Skeletal muscle cell (primary cell): ENCODE measurements around the gene PNKP.
A peak's percentile ranks its signal among the peaks of the same experiment; 100 is the strongest.

Experiments used
- DNase-seq: peaks from one replicate; pipeline ENCODE4 v3.0.0-alpha.2; 2010; ENCODE audit warnings: low read depth
- H3K4me3 ChIP-seq: 2 replicates; pipeline ENCODE4 v1.5.1; 2011; ENCODE audit warnings: low read depth, mild to moderate bottlenecking, control low read depth, low read length, moderate library complexity

The PNKP gene

DNA sequence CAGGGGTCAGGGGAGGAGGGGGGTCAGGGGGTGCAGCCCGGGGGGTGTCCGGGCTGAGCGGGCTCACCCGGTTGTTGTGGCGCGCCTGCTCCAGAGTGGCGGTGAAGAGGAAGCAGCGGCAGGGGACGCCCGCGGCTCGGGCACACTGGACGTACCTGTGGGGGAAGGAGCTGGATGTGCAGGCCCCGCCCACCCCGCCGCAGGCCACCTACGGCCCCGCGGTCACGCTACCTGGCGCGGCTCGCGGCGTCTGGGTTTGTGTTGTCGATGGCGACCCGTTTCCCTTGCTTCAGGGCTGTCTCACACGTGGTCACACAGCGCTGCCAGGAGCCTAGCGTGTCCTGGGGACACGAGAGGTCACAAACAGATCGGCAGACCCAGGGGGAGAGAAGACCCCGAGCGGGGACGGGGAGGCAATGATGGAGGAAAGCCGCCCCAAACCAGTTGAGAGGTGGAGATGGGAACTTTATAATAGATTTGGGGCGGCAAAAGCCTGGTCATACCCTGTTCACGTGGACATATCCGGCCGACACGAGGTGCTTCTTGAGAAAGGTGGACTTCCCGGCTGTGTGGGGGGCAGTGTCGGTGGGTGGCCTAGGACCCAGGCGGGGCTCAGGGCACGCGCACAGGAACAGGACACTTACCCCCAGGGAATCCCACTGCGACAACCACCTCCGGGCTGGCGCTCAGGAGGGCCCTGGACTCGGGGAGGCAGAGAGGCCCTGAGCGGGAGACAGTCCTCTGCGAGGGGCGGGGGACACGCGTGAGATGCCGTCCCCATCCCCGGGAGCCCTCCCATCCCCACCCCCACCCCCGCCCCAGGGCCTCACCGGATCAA lies 5.6 kb downstream of the PNKP start:
- no peak overlapping the region for H3K4me3 ChIP-seq
- no peak for DNase-seq

DNA sequence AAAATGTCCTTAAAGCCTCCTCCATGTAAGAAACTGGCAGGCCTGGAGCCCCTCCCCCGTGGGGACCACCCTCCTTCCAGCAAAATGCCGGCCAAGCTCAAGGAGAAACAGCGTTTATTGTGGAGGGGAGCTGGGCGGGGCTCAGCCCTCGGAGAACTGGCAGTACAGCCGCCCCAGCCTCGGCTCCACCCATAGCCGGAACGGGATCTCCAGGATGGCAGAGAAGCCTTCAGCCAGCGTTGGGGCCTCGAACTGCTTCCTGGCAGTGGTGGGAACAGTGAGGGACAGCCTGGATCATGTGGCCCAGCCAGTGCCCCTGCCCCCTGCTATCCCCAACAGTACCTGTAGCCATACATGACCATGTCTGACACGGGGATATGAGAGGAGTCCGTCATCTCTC lies 6.3 kb downstream of the PNKP start:
- DNase-seq, result no peak
- H3K4me3 ChIP-seq, result no peak overlapping the region

DNA sequence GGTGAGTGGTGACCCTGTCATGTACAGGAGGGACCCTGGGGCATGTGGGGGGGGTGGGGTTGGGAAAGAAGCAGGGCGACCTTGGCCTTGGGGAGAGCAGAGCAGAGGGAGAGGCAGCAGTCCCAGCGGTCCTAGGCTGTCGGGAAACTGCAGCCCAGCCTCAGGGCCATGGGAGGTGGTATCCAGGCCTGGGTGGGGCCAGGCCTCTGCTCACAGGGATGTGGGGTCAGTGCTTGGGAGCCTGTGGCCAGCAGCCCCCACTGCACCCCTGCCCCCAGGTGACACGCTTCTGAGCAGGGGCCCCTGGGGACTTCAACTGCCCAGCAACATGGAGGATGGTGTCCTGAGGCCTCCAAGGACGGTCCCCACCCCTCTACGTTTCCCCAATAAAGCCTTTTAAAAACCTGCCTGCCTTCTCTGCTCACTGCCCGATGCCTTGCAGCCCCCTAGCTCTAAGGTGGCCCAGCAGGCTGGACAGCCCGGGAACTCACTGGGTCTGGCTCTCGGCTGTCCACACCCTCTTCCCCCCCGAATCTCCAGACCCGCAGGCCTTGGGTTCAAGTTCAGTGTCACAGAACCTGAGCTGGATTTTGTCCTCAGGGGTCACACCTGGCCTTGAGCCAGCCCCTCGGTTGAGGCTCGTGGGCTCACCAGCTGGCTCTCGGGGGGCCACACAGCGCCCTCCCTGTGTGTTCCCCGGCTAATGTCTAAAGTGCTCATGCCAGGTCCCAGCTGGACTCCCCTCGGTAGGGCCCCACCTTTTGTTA lies 6.9 kb downstream of the PNKP start:
- H3K4me3 ChIP-seq, result no peak overlapping the region
- DNase-seq, result no peak

- no peak overlapping the region for H3K4me3 ChIP-seq
- no peak for DNase-seq
Measured at GRCh38 chr19:49859682-49860335, 7.6 kb downstream of the PNKP start.

DNA sequence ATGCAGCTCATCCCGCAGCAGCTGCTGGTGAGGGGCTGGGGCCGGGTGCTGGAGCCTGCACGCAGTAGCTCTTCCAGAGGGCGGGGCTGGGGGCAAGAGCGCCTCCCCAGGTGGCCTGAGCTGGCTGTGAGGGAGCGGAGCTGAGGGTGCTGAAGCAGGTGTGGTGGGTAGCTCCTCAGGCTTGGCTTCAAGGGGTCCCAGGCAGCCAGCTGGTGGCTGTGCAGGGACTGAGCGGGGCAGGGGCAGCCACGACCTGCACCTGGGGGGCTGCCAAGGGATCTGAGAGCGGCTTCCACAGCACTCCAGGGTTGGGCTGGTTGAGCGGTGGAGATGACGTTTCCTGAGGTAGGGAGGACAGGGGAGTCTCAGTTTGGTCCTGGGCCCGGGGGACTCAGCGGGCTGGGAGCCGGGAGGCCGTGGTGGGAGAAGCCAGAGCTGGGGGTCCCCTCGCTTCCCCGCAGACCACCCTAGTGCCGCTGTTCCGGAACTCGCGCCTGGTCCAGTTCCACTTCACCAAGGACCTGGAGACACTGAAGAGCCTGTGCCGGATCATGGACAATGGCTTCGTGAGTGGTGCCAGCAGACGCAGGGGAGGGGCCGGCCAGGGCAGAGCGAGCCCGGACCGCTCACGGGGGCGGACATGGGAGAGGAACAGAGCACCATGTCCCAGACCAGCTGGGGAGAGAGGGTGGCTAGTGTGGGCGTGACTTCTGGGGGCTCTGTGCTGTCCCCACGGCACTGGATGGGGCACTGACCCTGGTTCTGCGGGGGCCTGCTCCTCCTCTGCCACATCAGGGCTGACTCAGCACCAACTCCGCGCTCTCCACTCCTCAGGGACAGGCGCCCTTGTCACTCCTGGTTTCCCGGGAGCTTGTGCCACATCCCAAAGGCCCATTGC lies 9.0 kb downstream of the PNKP start:
- no peak for DNase-seq
- H3K4me3 ChIP-seq, result no peak overlapping the region

DNA sequence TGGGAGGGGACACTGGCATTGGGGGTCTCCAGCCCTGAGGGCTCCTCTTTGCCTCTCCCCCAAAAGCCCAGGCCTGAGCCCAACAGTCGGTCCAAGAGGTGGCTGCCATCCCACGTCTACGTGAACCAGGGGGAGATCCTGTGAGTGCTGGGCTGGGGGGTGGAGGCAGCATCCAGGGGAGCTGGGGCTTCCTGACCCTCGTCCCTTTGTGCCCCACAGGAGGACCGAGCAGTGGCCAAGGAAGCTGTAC lies 9.6 kb downstream of the PNKP start:
- no peak overlapping the region for H3K4me3 ChIP-seq
- DNase-seq, result no peak

DNA sequence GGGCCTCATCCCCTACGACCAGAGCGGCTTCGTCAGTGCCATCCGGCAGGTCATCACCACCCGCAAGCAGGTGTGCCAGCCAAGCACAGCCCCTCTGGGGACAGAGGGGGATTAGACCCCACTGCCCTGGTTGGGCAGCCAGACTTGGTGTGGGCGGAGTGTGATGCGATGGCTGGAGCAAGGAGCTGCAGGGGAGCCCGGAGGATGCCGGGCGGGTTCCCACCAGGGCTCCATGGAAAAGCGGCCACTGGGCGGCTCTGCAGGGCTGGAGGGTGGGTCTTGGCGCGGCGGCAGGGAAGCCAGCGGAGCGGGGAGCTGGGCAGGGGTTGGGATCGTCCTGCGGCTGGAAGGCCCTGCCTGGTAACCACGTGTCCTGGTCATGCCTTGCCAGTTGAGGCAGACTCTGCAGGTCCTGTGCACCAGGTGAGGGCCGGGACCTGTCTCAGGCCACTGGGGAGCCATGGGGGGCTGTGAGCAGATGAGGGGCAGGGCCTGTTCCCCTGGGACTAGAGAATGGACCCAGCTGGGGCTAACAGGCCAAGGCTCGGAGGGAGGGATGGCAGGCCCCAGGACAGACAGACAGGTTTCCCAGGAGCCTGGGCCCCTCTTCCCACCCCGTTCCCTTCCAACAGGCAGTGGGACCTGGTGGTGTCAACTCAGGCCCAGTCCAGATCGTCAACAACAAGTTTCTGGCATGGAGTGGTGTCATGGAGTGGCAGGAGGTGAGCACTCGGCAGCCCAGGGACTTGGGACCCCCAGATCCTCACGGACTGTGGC lies 10.1 kb downstream of the PNKP start:
- no peak overlapping the region for H3K4me3 ChIP-seq
- no peak for DNase-seq

- no peak overlapping the region for H3K4me3 ChIP-seq
- no peak for DNase-seq
Measured at GRCh38 chr19:49856574-49857021, 10.8 kb downstream of the PNKP start.

GRCh38 chr19:49855676-49856573 lies 11.5 kb downstream of the PNKP start:
- no peak for DNase-seq
- no peak overlapping the region for H3K4me3 ChIP-seq

DNA sequence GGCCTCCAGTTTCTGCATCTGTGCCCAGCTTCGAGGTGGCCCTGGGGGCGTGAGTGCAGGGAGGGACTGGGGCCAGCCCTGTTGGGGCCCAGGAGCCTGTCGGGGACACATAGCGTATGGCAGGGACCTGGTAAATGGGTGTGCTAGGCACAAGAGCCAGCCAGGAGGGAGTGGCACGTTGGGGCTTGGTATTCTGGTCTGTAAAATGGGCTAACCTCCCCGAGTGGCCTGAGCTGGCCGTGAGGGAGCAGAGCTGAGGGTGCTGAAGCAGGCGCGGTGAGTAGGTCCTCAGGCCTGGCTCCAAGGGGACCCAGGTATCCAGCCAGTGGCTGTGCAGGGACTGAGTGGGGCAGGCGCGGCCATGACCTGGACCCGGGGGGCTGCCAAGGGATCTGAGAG lies 12.1 kb downstream of the PNKP start:
- H3K4me3 ChIP-seq, result no peak overlapping the region
- DNase-seq, result no peak

DNA sequence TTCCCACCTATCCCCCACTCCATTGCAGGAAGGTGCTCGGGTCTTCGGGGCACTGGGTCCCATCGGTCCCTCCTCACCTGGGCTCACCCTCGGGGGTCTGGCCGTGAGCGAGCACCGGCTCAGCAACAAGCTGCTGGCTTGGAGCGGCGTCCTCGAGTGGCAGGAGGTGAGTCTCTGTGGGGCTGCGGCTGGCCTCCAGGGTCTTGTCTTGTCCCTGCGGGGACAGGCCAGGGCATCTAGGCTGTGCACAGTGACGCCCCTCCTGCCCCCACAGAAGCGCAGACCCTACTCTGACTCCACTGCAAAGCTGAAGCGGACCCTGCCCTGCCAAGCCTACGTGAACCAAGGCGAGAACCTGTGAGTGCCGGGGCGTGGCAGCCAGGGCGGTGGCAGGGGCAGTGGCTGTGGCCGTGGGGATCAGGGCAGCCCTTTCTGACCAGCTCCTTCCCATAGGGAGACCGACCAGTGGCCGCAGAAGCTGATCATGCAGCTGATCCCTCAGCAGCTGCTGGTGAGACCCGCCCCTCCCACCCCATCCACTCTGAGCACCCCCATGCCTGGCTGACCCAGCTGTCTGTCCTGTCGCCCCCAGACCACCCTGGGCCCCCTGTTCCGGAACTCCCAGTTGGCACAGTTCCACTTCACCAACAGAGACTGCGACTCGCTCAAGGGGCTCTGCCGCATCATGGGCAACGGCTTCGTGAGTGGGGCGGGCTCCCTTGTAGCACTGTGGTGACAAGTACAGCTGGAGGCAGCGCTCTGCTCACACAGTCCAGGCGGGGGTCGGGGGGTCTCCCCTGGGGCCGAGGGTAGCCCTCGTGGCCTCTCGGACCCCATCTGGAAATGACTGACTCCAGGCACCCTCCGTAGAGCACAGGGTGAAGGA lies 12.8 kb downstream of the PNKP start:
- DNase-seq, result no peak
- H3K4me3 ChIP-seq, result no peak overlapping the region

DNA sequence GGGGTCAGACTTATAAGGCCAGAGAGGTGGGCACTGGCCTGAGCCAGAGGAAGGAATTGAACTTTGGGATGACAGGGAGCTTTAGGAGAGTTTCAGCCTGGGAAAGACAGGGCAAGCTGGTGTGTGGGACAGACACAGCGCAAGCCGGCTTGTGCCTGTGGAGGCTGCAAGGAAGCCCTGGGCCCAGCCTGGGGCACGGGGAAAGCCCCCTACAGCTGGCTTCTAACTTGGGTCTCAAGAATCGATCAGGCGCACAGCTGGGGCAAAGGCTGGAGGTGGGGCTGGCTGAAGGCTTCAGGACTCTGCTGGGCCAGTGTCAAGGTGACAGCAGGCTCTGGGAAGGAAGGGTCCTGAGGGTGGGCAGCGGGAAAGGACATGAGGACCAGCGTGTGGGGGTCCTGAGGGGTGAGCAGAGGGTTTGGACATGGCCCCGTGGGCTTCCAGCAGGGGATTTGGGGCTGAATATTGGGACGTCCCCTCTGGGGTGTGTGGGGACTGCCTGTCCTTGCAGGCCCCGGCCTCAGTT lies 13.5 kb downstream of the PNKP start:
- DNase-seq, result no peak
- no peak overlapping the region for H3K4me3 ChIP-seq

DNA sequence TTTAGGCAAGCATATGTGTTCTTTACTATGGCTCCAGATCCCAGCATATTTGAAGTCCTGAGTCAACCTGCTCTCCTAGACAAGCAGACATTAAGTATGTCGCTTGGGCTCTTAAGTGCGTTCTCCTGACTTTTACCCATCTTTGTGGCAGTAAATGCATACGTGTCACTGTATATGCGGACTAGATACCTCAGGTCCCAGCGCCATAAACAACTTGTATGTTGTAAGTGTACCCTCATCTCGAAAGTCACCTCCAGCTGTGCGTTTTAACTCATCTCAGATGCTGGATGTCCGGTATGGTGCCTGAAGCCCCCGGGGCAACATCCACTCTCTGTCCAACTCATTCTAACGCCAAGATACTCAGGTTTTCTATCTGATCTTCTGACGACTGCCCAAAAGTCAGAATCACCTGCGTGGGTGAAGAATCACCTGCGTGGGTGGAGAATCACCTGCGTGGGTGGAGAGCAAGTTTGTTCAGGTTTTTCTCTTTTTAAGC lies 14.7 kb downstream of the PNKP start:
- no peak for DNase-seq
- peak overlapping the region; percentile 77 for H3K4me3 ChIP-seq

DNA sequence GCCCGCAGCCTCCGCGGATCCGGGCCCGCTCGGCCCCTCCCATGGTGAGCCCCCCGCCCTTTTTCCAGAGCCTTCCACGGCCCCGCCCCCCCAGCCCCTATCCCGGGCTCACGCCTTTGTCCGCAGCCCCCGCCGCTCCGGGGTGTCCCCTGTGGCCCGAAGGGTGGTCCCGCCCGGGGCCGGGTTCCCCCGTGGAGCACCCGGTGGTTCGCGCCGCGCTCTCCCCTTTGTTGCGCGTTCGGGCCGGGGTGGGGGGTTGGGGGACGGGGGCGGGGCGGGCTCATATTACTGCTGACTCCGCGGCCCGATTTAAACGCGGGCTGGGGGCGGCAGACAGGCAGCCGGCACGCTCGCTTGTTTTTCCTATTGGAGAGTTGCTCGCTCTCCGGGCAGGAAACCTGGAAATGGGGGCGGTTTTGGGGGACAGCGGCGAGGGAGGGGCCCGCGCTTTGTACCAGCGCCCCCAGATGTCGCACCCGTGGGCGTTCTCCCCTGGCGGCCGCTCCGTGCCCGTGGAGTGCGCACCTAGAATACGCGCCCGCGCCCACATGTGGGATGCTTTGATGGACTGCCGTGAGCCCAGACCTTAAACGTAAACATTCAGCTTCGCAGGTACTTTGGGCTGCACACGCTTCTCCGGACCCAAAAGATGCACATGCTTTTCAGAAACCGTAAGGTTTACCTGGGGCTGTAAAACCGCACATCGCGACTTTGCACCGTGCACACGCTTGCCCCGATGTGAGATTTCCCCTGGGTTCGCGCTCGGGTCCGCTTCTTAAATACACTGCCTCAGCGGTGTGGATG lies 15.7 kb downstream of the PNKP start:
- DNase-seq, result no peak
- peak overlapping the region; percentile 77 for H3K4me3 ChIP-seq

DNA sequence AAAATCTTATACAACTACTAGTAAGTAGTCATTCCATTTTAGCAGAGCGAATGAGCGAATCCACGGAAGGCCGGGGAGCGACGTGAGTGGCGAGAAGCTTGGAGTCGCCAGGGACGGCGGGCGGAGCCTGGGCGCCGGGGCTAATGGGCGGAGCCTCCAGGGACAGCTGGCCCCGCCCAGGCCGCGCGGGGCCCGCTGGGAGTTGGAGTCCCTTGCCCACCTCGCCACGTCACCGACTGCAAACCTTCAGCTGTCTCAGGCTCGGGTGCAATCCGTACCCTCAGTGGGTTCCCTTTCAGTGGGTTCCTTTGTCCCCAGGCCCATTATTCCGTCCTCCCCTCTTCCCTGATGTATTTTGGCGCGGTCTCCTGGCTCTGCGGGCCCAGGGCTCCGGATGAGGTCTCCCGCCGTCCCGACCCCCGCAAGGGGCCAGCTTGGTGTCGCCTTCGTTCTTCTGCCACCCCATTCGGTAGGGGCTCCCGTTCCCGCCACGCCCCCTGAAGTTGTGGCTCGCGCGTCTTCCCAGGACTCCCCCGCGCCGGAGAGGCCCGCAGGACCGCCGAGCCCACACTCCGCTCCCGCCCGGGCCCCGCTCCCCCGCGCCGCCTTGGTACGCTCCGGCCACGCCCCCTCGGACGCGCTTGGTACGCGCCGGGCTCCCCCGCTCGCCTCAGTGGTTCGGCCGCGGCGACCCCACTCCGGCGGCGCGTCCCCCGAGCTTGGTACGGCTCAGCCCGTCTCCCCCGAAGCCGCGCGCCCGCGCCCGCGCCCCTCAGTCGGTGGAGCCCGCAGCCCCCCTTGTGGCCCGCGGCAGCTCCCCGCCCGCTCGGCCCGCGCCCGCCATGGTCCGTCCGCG lies 16.7 kb downstream of the PNKP start, which contains the start of gene PTOV1:
PTOV1 (plus strand) TSS at position 673 of the 856 bp plus-strand sequence.
- peak; percentile 66 for DNase-seq

More for the DNA sequence above, 16.7 kb downstream of the PNKP start, which contains the start of gene PTOV1:
- peak within 1 kb of the TSS; percentile 77 for H3K4me3 ChIP-seq
